HCT116 (cell line): ENCODE measurements around the gene NUMB. TPM values are rescaled to one million over a fixed set of nuclear protein-coding genes. Genes with fewer than 3 reads are reported as not detected.

Experiments
- ATAC-seq: fragments of 200-7000 bp; cut with Tn5 transposase; 2 replicates; pipeline ENCODE4 v1.9.1; 2020; ENCODE audit warnings: mild to moderate bottlenecking, moderate library complexity
- BruUV-seq: library from RNA; stranded (reverse); fragments of 400-500 nt; replicated peaks from 2 replicates; lab custom pipeline; 2021; lab: Mats Ljungman, UMichigan
- CTCF ChIA-PET: fragments of 300-600 bp; sonication (Branson Sonifier 250); formaldehyde crosslinking; loops from one replicate; lab custom pipeline; 2021; ENCODE audit warnings: antibody characterized with exemption; lab: Charles Lee
- POLR2A ChIA-PET: fragments of 300-600, 350-600 bp; sonication (Branson Sonifier 250); formaldehyde crosslinking; loops from one replicate; lab custom pipeline; 2021; ENCODE audit warnings: antibody characterized with exemption; lab: Charles Lee
- RAD21 ChIA-PET, 2 experiments: fragments of 300-600 bp; sonication (Branson Sonifier 250); formaldehyde crosslinking; loops; one replicate each; lab custom pipeline; 2023; ENCODE audit warnings: low total read pairs in 2 of 2; ENCODE audit not compliant: uncharacterized antibody in 2 of 2, unreplicated experiment in 2 of 2, low non-redundant PET in 1 of 2; lab: Charles Lee
- DNase-seq: peaks from one replicate; pipeline ENCODE4 v3.0.0-alpha.2; 2010; ENCODE audit warnings: low read depth, low spot score
- H2AFZ ChIP-seq: fragments of 200-600 bp; shearing (Covaris generic), sonication (generic); 2 replicates; pipeline ENCODE4 v1.6.1; 2017; ENCODE audit warnings: low read depth, mixed run types, mixed read lengths, antibody characterized with exemption, low read length; ENCODE audit not compliant: poor library complexity, severe bottlenecking
- H3K27ac ChIP-seq: 2 replicates; pipeline ENCODE4 v1.5.1; 2012; ENCODE audit warnings: low read depth, low read length
- H3K27me3 ChIP-seq: fragments of 200-600 bp; sonication (generic); 2 replicates; pipeline ENCODE4 v1.6.1; 2016; ENCODE audit warnings: mixed run types, low read length, mixed read lengths; ENCODE audit not compliant: insufficient read depth
- H3K36me3 ChIP-seq, 2 experiments: fragments of 200-500 bp in 1 of 2; fragments of 200-600 bp in 1 of 2; sonication (Bioruptor generic) in 1 of 2; sonication (generic) in 1 of 2; 2 replicates each; pipeline versions ENCODE4 v1.5.1 to v1.6.1; 2014 to 2016; ENCODE audit warnings: low read length in 2 of 2, inconsistent platforms in 1 of 2, mixed read lengths in 1 of 2, mixed run types in 1 of 2; ENCODE audit not compliant: insufficient read depth in 2 of 2, control insufficient read depth in 1 of 2
- H3K4me1 ChIP-seq, 2 experiments: fragments of 200-600 bp in 1 of 2; sonication (generic) in 1 of 2; 2 replicates each; pipeline versions ENCODE4 v1.5.1 to v1.6.1; 2012 to 2017; ENCODE audit warnings: low read length in 2 of 2, inconsistent platforms in 1 of 2, mild to moderate bottlenecking in 1 of 2, mixed read lengths in 1 of 2, mixed run types in 1 of 2, moderate library complexity in 1 of 2; ENCODE audit not compliant: insufficient read depth in 2 of 2, control insufficient read depth in 1 of 2
- H3K4me2 ChIP-seq: fragments of 200-600 bp; sonication (generic); 2 replicates; pipeline ENCODE4 v1.6.1; 2017; ENCODE audit warnings: mixed run types, low read length, mixed read lengths
- H3K4me3 ChIP-seq, 2 experiments: fragments of 200-600 bp in 1 of 2; sonication (generic) in 1 of 2; replicated peaks in 1 of 2; 2 replicates each; pipeline ENCODE4 v1.5.1; 2011 to 2016; ENCODE audit warnings: low read length in 2 of 2, control low read depth in 1 of 2, low read depth in 1 of 2, mild to moderate bottlenecking in 1 of 2, mixed read lengths in 1 of 2, mixed run types in 1 of 2
- H3K79me2 ChIP-seq: fragments of 200-600 bp; sonication (generic); 2 replicates; pipeline ENCODE4 v1.6.1; 2017; ENCODE audit warnings: mild to moderate bottlenecking, mixed run types, low read length, moderate library complexity, mixed read lengths; ENCODE audit not compliant: insufficient read depth
- H3K9ac ChIP-seq: fragments of 200-600 bp; sonication (generic); 2 replicates; pipeline ENCODE4 v1.6.1; 2016; ENCODE audit warnings: low read length, mixed read lengths
- H3K9me2 ChIP-seq: fragments of 200-600 bp; sonication (generic), shearing (Covaris generic); 2 replicates; pipeline ENCODE4 v1.6.1; 2017; ENCODE audit warnings: mixed run types, mild to moderate bottlenecking, moderate library complexity; ENCODE audit not compliant: insufficient read depth
- H3K9me3 ChIP-seq, 2 experiments: fragments of 200-500 bp in 1 of 2; fragments of 200-600 bp in 1 of 2; sonication (Bioruptor generic) in 1 of 2; sonication (generic) in 1 of 2; 2 replicates each; pipeline ENCODE4 v1.6.1; 2014 to 2017; ENCODE audit warnings: low read length in 2 of 2, mixed read lengths in 2 of 2, inconsistent platforms in 1 of 2, low read depth in 1 of 2, mild to moderate bottlenecking in 1 of 2, mixed run types in 1 of 2, moderate library complexity in 1 of 2; ENCODE audit not compliant: control insufficient read depth in 1 of 2, insufficient read depth in 1 of 2
- H4K20me1 ChIP-seq: fragments of 200-600 bp; sonication (generic), shearing (Covaris generic); 2 replicates; pipeline ENCODE4 v1.6.1; 2017; ENCODE audit warnings: mixed run types, mild to moderate bottlenecking, moderate library complexity; ENCODE audit not compliant: insufficient read depth
- CEBPB ChIP-seq: IDR thresholded peaks from 2 replicates; pipeline ENCODE4 v1.6.1; 2012; ENCODE audit warnings: low read depth
- EZH2 ChIP-seq: fragments of 200-600 bp; sonication (generic); IDR thresholded peaks from 2 replicates; pipeline ENCODE4 v1.6.1; 2017; ENCODE audit warnings: antibody characterized with exemption, mixed run types
- FOSL1 ChIP-seq: IDR thresholded peaks from 2 replicates; pipeline ENCODE4 v1.6.1; 2012; ENCODE audit warnings: low read depth
- JUND ChIP-seq: IDR thresholded peaks from 2 replicates; pipeline ENCODE4 v1.6.1; 2012
- POLR2A ChIP-seq: IDR thresholded peaks from 2 replicates; pipeline ENCODE4 v1.7.0; 2011; ENCODE audit warnings: borderline replicate concordance; ENCODE audit not compliant: insufficient read depth, insufficient read length; ENCODE audit errors: extremely low read depth
- POLR2AphosphoS5 ChIP-seq: IDR thresholded peaks from 2 replicates; pipeline ENCODE4 v1.6.1; 2011; ENCODE audit warnings: mild to moderate bottlenecking, low read depth, low read length, moderate library complexity
- RAD21 ChIP-seq: IDR thresholded peaks from 2 replicates; pipeline ENCODE4 v1.6.1; 2012; ENCODE audit warnings: low read depth, mild to moderate bottlenecking
- SIN3A ChIP-seq: IDR thresholded peaks from 2 replicates; pipeline ENCODE4 v1.6.1; 2012; ENCODE audit warnings: low read depth
- SP1 ChIP-seq: IDR thresholded peaks from 2 replicates; pipeline ENCODE4 v1.6.1; 2012; ENCODE audit warnings: low read depth
- TCF7L2 ChIP-seq: IDR thresholded peaks from 2 replicates; pipeline ENCODE4 v1.7.0; 2011; ENCODE audit warnings: borderline replicate concordance, inconsistent platforms; ENCODE audit not compliant: insufficient read depth, insufficient read length; ENCODE audit errors: extremely low read depth
- ZBTB33 ChIP-seq: IDR thresholded peaks from 2 replicates; pipeline ENCODE4 v1.6.1; 2011; ENCODE audit warnings: mild to moderate bottlenecking, low read length, moderate library complexity; ENCODE audit not compliant: insufficient replicate concordance; ENCODE audit errors: extremely low read depth
- intact Hi-C: fragments of 100-400 bp; cut with micrococcal nuclease; formaldehyde crosslinking; loops from 2 replicates; pipeline ENCODE4 v1.10.0; 2022
- total RNA-seq: library from RNA; stranded (reverse); gene quantifications from one replicate; pipeline ENCODE4 v1.2.1, GENCODE V29; 2021; ENCODE audit not compliant: unreplicated experiment

The NUMB gene
- total RNA-seq, 1 experiment from 2014 or later, result 43.0 TPM

GRCh38 chr14:73465823-73466532 is 7.6 kb upstream of the NUMB start:
- no peak overlapping the region for H2AFZ ChIP-seq
- no peaks in the 10 kb centered on the region for H3K9me3 ChIP-seq
- H4K20me1 ChIP-seq, result no peaks in the 10 kb centered on the region
- no peak overlapping the region for H3K4me3 ChIP-seq
- no peak overlapping the region for H3K4me2 ChIP-seq
- no peak overlapping the region for H3K27ac ChIP-seq
- H3K79me2 ChIP-seq, result no peaks in the 10 kb centered on the region
- H3K27me3 ChIP-seq, result no peaks in the 10 kb centered on the region
- H3K9me2 ChIP-seq, result no peaks in the 10 kb centered on the region
- H3K36me3 ChIP-seq, result no peaks in the 10 kb centered on the region
- no peak overlapping the region for H3K9ac ChIP-seq
- ChIA-PET CTCF (no interaction called here), RAD21 (no interaction called here), POLR2A (no interaction called here)
- H3K4me1 ChIP-seq, result peaks cover 3 to 7% of the 10 kb centered on the region in 2 experiments; a peak in 2 of 4 replicates
- no TSS peak for BruUV-seq
- intact Hi-C loops, result no loop called here
- TF ChIP-seq JUND, result no peak
- no peak for TF ChIP-seq FOSL1
- no peak for TF ChIP-seq TCF7L2
- TF ChIP-seq CEBPB, result no peak
- no peak for TF ChIP-seq SIN3A
- TF ChIP-seq RAD21, result no peak
- no peak for TF ChIP-seq POLR2AphosphoS5
- no peak for TF ChIP-seq SP1
- TF ChIP-seq ZBTB33, result no peak
- TF ChIP-seq EZH2, result no peak
- no peak for TF ChIP-seq POLR2A
- ATAC-seq (no peak), DNase-seq (no peak)
